B cell (primary cell): ENCODE measurements around the gene GAR1. TPM values are rescaled to one million over a fixed set of nuclear protein-coding genes. Genes with fewer than 3 reads are reported as not detected.

Experiments used
- ATAC-seq: fragments of 200-7000 bp; cut with Tn5 transposase; one replicate; pipeline ENCODE4 v1.10.0; 2021; ENCODE audit warnings: low read depth, mild to moderate bottlenecking, moderate number of reproducible peaks, moderate library complexity
- CTCF ChIA-PET: fragments of 350-600 bp; sonication (Branson Sonifier 250); formaldehyde crosslinking; loops from one replicate; lab custom pipeline; 2021; ENCODE audit warnings: antibody characterized with exemption, inconsistent platforms; lab: Charles Lee
- POLR2A ChIA-PET: fragments of 350-600 bp; sonication (Branson Sonifier 250); formaldehyde crosslinking; loops from one replicate; lab custom pipeline; 2021; ENCODE audit warnings: antibody characterized with exemption; lab: Charles Lee
- DNase-seq: peaks from one replicate; pipeline ENCODE4 v3.0.0; 2013
- H2AFZ ChIP-seq: 2 replicates; pipeline ENCODE4 v1.6.1; 2012; ENCODE audit warnings: mild to moderate bottlenecking, low read depth, low read length; ENCODE audit not compliant: insufficient read depth, poor library complexity, severe bottlenecking
- H3K27ac ChIP-seq, 2 donors: 1 replicate in 1 of 2; 2 replicates in 1 of 2; pipeline ENCODE4 v1.5.1; 2012 to 2013; ENCODE audit warnings: low read length in 2 of 2, mild to moderate bottlenecking in 2 of 2, moderate library complexity in 1 of 2
- H3K27me3 ChIP-seq, 4 experiments: fragments of 200-600 bp in 1 of 4; sonication (generic) in 1 of 4; replicated peaks in 1 of 4; 1 replicate in 2 of 4; 2 replicates in 2 of 4; pipeline versions ENCODE4 v1.6.1 to v1.7.0; 2013 to 2016; ENCODE audit warnings: low read length in 3 of 4, mild to moderate bottlenecking in 2 of 4, mixed read lengths in 1 of 4, moderate library complexity in 1 of 4; ENCODE audit not compliant: insufficient read depth in 4 of 4, control insufficient read depth in 3 of 4; ENCODE audit errors: control extremely low read depth in 1 of 4
- H3K36me3 ChIP-seq, 2 experiments: replicated peaks in 1 of 2; 1 replicate in 1 of 2; 2 replicates in 1 of 2; pipeline versions ENCODE4 v1.6.1 to v1.7.1; 2013; ENCODE audit warnings: low read length in 1 of 2; ENCODE audit not compliant: insufficient read depth in 2 of 2, control insufficient read depth in 1 of 2; ENCODE audit errors: control extremely low read depth in 1 of 2, extremely low read depth in 1 of 2
- H3K4me1 ChIP-seq, 2 donors: fragments of 200-600 bp in 1 of 2; sonication (generic) in 1 of 2; 1 replicate in 1 of 2; 2 replicates in 1 of 2; pipeline versions ENCODE4 v1.5.1 to v1.6.1; 2013 to 2017; ENCODE audit warnings: low read length in 2 of 2; ENCODE audit not compliant: control insufficient read depth in 2 of 2, insufficient read depth in 2 of 2
- H3K4me2 ChIP-seq: replicated peaks from 2 replicates; pipeline ENCODE3; 2012; ENCODE audit warnings: mild to moderate bottlenecking, low read depth, low read length; ENCODE audit not compliant: poor library complexity, severe bottlenecking
- H3K4me3 ChIP-seq, 5 experiments: fragments of 200-600 bp in 1 of 5; sonication (generic) in 1 of 5; 1 replicate in 3 of 5; 2 replicates in 2 of 5; pipeline versions ENCODE4 v1.5.1 to v1.7.0; 2011 to 2016; ENCODE audit warnings: low read length in 4 of 5, mild to moderate bottlenecking in 4 of 5, low read depth in 2 of 5, control low read depth in 1 of 5, moderate library complexity in 1 of 5; ENCODE audit not compliant: insufficient read depth in 1 of 5; ENCODE audit errors: control extremely low read depth in 1 of 5, extremely low read depth in 1 of 5
- H3K79me2 ChIP-seq: fragments of 200-600 bp; sonication (generic); one replicate; pipeline ENCODE4 v1.6.0; 2016; ENCODE audit warnings: low read length; ENCODE audit not compliant: control insufficient read depth, insufficient read depth
- H3K9ac ChIP-seq: fragments of 200-600 bp; sonication (generic); 2 replicates; pipeline ENCODE4 v1.6.1; 2017; ENCODE audit warnings: mild to moderate bottlenecking, low read length, moderate library complexity
- H3K9me3 ChIP-seq, 3 donors: one replicate each; pipeline versions ENCODE4 v1.6.1 to v1.7.1; 2013; ENCODE audit warnings: low read length in 2 of 3; ENCODE audit not compliant: control insufficient read depth in 2 of 3, insufficient read depth in 1 of 3; ENCODE audit errors: control extremely low read depth in 1 of 3
- H4K20me1 ChIP-seq: 2 replicates; pipeline ENCODE4 v1.6.0; 2012; ENCODE audit warnings: mild to moderate bottlenecking, low read length; ENCODE audit not compliant: insufficient read depth, control insufficient read depth, poor library complexity, severe bottlenecking
- H3K27ac Mint-ChIP-seq: one replicate; pipeline ENCODE4 v1.8.0; 2021; ENCODE audit warnings: mixed read lengths
- H3K27me3 Mint-ChIP-seq: one replicate; pipeline ENCODE4 v1.8.0; 2021; ENCODE audit warnings: mixed read lengths
- H3K4me1 Mint-ChIP-seq: one replicate; pipeline ENCODE4 v1.8.0; 2021; ENCODE audit warnings: mixed read lengths
- H3K4me3 Mint-ChIP-seq: one replicate; pipeline ENCODE4 v1.8.0; 2021; ENCODE audit warnings: mixed read lengths
- H3K9me3 Mint-ChIP-seq: one replicate; pipeline ENCODE4 v1.8.0; 2022; ENCODE audit warnings: mixed read lengths; ENCODE audit not compliant: insufficient read depth
- CTCF ChIP-seq: fragments of 200-600 bp; IDR thresholded peaks from one replicate; pipeline ENCODE4 v1.8.0; 2022; ENCODE audit warnings: antibody characterized with exemption, mild to moderate bottlenecking
- EZH2 ChIP-seq: IDR thresholded peaks from 2 replicates; pipeline ENCODE4 v1.6.1; 2012; ENCODE audit warnings: borderline replicate concordance, low read depth, mild to moderate bottlenecking, moderate library complexity, low read length; ENCODE audit not compliant: insufficient read depth, poor library complexity, severe bottlenecking
- WGBS: methylation state at CpG from one replicate; pipeline ENCODE4 v1.1.5; 2013; ENCODE audit warnings: missing lambda C conversion rate; ENCODE audit not compliant: insufficient coverage; 5-methylcytosine and 5-hydroxymethylcytosine counted together
- intact Hi-C: fragments of 100-400 bp; cut with micrococcal nuclease; formaldehyde crosslinking; loops from one replicate; pipeline ENCODE4 v1.10.0; 2022
- polyA plus RNA-seq: library from polyadenylated mRNA; depleted of rRNA; stranded (reverse); fragments of >200 nt; gene quantifications from 2 replicates; pipeline ENCODE4 v1.2.3, GENCODE V29; 2012
- total RNA-seq, 2 donors: library from RNA; stranded (reverse); fragments of 120-200 nt in 1 of 2; gene quantifications; 1 replicate in 1 of 2; 2 replicates in 1 of 2; pipeline versions ENCODE4 v1.2.3 to v1.2.4, GENCODE V29; 2013 to 2022

The GAR1 gene
- total and polyA plus RNA-seq, 2 donors (not counting 1 experiment from before 2014, with no cell fraction given) = 4.5 to 10.0 TPM

GRCh38 chr4:109864134-109864533 lies 48.6 kb downstream of the GAR1 start:
- H3K36me3 ChIP-seq = no peaks in the 10 kb centered on the region
- Mint-ChIP-seq H3K27ac (no peak overlapping the region), H3K4me1 (no peaks in the 10 kb centered on the region), H3K9me3 (peaks cover 9% of the 10 kb centered on the region), H3K27me3 (no peaks in the 10 kb centered on the region), H3K4me3 (no peak overlapping the region)
- no peak overlapping the region for H2AFZ ChIP-seq
- no peak overlapping the region for H3K9ac ChIP-seq
- POLR2A ChIA-PET = no interaction called here
- no peak overlapping the region for H3K27ac ChIP-seq
- no peaks in the 10 kb centered on the region for H3K4me1 ChIP-seq
- H3K4me3 ChIP-seq = no peak overlapping the region
- ATAC-seq (no peak), DNase-seq (no peak)
- H3K4me2 ChIP-seq = no peak overlapping the region
- CTCF ChIA-PET = no interaction called here
- no peaks in the 10 kb centered on the region for H3K79me2 ChIP-seq
- no peaks in the 10 kb centered on the region for H4K20me1 ChIP-seq
- intact Hi-C loops = no loop called here
- TF ChIP-seq CTCF (no peak), EZH2 (no peak)
- H3K9me3 ChIP-seq = peaks cover 0 to 6% (median 4%) of the 10 kb centered on the region in 3 donors
- no peaks in the 10 kb centered on the region for H3K27me3 ChIP-seq

- DNase-seq (no peak), ATAC-seq (no peak)
- Histone ChIP-seq H3K9ac (no peak overlapping the region), H3K36me3 (no peaks in the 10 kb centered on the region), H3K9me3 (no peaks in the 10 kb centered on the region), H3K4me3 (no peak overlapping the region), H4K20me1 (no peaks in the 10 kb centered on the region), H3K4me1 (no peaks in the 10 kb centered on the region), H3K79me2 (no peaks in the 10 kb centered on the region), H3K4me2 (no peak overlapping the region), H3K27me3 (no peaks in the 10 kb centered on the region), H3K27ac (no peak overlapping the region), H2AFZ (no peak overlapping the region)
- Mint-ChIP-seq H3K9me3 (no peaks in the 10 kb centered on the region), H3K4me3 (no peak overlapping the region), H3K4me1 (no peaks in the 10 kb centered on the region), H3K27me3 (no peaks in the 10 kb centered on the region), H3K27ac (no peak overlapping the region)
- WGBS = 100% methylated on average over 2 of the region's 5 CpGs
- CTCF ChIA-PET = interaction anchor here (0.5 kb wide), 1 partner anchor 483 kb away, joined by 5 read pairs; no protein-coding TSS in a partner anchor
- intact Hi-C loops = no loop called here
- TF ChIP-seq EZH2 (no peak), CTCF (no peak)
- POLR2A ChIA-PET = no interaction called here
These were observed 54.5 kb downstream of the GAR1 start for GRCh38 chr4:109870061-109870460.
